IMR-90 (cell line): Measurements from ENCODE around the gene TEX2. TPM values are rescaled to one million over a fixed set of nuclear protein-coding genes. Genes with fewer than 3 reads are reported as not detected.

Source experiments
- ATAC-seq: fragments of 200-7000 bp; cut with Tn5 transposase; 2 replicates; pipeline ENCODE4 v1.9.1; 2020; ENCODE audit warnings: low read depth, mild to moderate bottlenecking, moderate library complexity
- BruUV-seq: library from RNA; stranded (reverse); fragments of 400-500 nt; replicated peaks from 2 replicates; lab custom pipeline; 2021; lab: Mats Ljungman, UMichigan
- CTCF ChIA-PET: fragments of 300-600 bp; formaldehyde crosslinking; extraction: SDS; loops from one replicate; lab custom pipeline; 2021; ENCODE audit warnings: antibody characterized with exemption; lab: Yijun Ruan, JAX
- POLR2A ChIA-PET: fragments of 300-600 bp; sonication (Branson Sonifier 250); formaldehyde crosslinking; loops from one replicate; lab custom pipeline; 2022; ENCODE audit warnings: antibody characterized with exemption; ENCODE audit not compliant: unreplicated experiment; lab: Charles Lee
- DNase-seq: peaks from one replicate; pipeline ENCODE4 v3.0.0; 2013
- H2AFZ ChIP-seq: replicated peaks from 2 replicates; pipeline ENCODE3; 2013; ENCODE audit warnings: low read length, mild to moderate bottlenecking; ENCODE audit not compliant: poor library complexity
- H2AK5ac ChIP-seq: 2 replicates; pipeline ENCODE4 v1.6.1; 2013; ENCODE audit warnings: low read depth, low read length, inconsistent platforms
- H2AK9ac ChIP-seq: replicated peaks from 2 replicates; pipeline ENCODE3; 2013; ENCODE audit warnings: mild to moderate bottlenecking, low read depth, low read length, moderate library complexity; ENCODE audit not compliant: poor library complexity
- H2BK120ac ChIP-seq: 2 replicates; pipeline ENCODE4 v1.6.1; 2013; ENCODE audit warnings: low read depth, low read length, inconsistent platforms
- H2BK15ac ChIP-seq: 3 replicates; pipeline ENCODE4 v1.6.1; 2013; ENCODE audit warnings: low read depth, low read length, inconsistent platforms
- H2BK20ac ChIP-seq: 2 replicates; pipeline ENCODE4 v1.6.1; 2013; ENCODE audit warnings: low read depth, mild to moderate bottlenecking, inconsistent platforms, low read length, moderate library complexity
- H2BK5ac ChIP-seq: 2 replicates; pipeline ENCODE4 v1.6.1; 2013; ENCODE audit warnings: mild to moderate bottlenecking, low read depth, low read length, inconsistent platforms; ENCODE audit not compliant: poor library complexity, severe bottlenecking
- H3K14ac ChIP-seq: replicated peaks from 2 replicates; pipeline ENCODE4 v1.6.1; 2013; ENCODE audit warnings: low read depth, low read length, inconsistent platforms
- H3K18ac ChIP-seq: 2 replicates; pipeline ENCODE4 v1.6.1; 2013; ENCODE audit warnings: low read depth, low read length, control low read depth
- H3K23ac ChIP-seq: 2 replicates; pipeline ENCODE4 v1.6.1; 2013; ENCODE audit warnings: low read depth, low read length, inconsistent platforms
- H3K27ac ChIP-seq: 2 replicates; pipeline ENCODE4 v1.5.1; 2013; ENCODE audit warnings: mild to moderate bottlenecking, control low read depth, low read length; ENCODE audit not compliant: insufficient read depth
- H3K27me3 ChIP-seq: 2 replicates; pipeline ENCODE4 v1.6.1; 2013; ENCODE audit warnings: low read length; ENCODE audit not compliant: control insufficient read depth, insufficient read depth
- H3K36me3 ChIP-seq: 2 replicates; pipeline ENCODE4 v1.6.1; 2013; ENCODE audit warnings: low read length, mixed read lengths; ENCODE audit not compliant: control insufficient read depth, insufficient read depth
- H3K4ac ChIP-seq: 2 replicates; pipeline ENCODE4 v1.6.1; 2013; ENCODE audit warnings: low read depth, low read length, inconsistent platforms
- H3K4me1 ChIP-seq: 2 replicates; pipeline ENCODE4 v1.6.1; 2013; ENCODE audit warnings: low read length, mixed read lengths; ENCODE audit not compliant: control insufficient read depth, insufficient read depth
- H3K4me2 ChIP-seq: 2 replicates; pipeline ENCODE4 v1.6.1; 2013; ENCODE audit warnings: low read depth, mild to moderate bottlenecking, control low read depth, low read length, moderate library complexity
- H3K4me3 ChIP-seq: 2 replicates; pipeline ENCODE4 v1.5.1; 2013; ENCODE audit warnings: low read depth, mild to moderate bottlenecking, control low read depth, low read length, moderate library complexity; ENCODE audit not compliant: insufficient read depth
- H3K56ac ChIP-seq: 2 replicates; pipeline ENCODE4 v1.6.1; 2013; ENCODE audit warnings: low read length, inconsistent platforms; ENCODE audit not compliant: insufficient read depth; ENCODE audit errors: extremely low read depth
- H3K79me1 ChIP-seq, 2 experiments: 2 replicates each; pipeline ENCODE4 v1.6.1; 2013; ENCODE audit warnings: low read length in 2 of 2, inconsistent platforms in 1 of 2, low read depth in 1 of 2
- H3K9ac ChIP-seq: 2 replicates; pipeline ENCODE4 v1.6.1; 2013; ENCODE audit warnings: low read depth, low read length, control low read depth
- H3K9me1 ChIP-seq: 2 replicates; pipeline ENCODE4 v1.6.1; 2013; ENCODE audit warnings: low read length, inconsistent platforms; ENCODE audit not compliant: insufficient read depth
- H3K9me3 ChIP-seq: 2 replicates; pipeline ENCODE4 v1.6.1; 2013; ENCODE audit warnings: low read length; ENCODE audit not compliant: control insufficient read depth, insufficient read depth
- H4K20me1 ChIP-seq: 2 replicates; pipeline ENCODE4 v1.6.1; 2013; ENCODE audit warnings: low read length, inconsistent platforms; ENCODE audit not compliant: insufficient read depth
- H4K5ac ChIP-seq: 2 replicates; pipeline ENCODE4 v1.6.1; 2013; ENCODE audit warnings: mild to moderate bottlenecking, low read depth, low read length, control low read depth
- H4K8ac ChIP-seq, 2 experiments: 2 replicates each; pipeline ENCODE4 v1.6.1; 2013; ENCODE audit warnings: low read depth in 2 of 2, low read length in 2 of 2, control low read depth in 1 of 2, inconsistent platforms in 1 of 2
- H4K91ac ChIP-seq: 2 replicates; pipeline ENCODE4 v1.6.1; 2013; ENCODE audit warnings: low read depth, low read length, inconsistent platforms; ENCODE audit not compliant: insufficient read depth
- CEBPB ChIP-seq: IDR thresholded peaks from 2 replicates; pipeline ENCODE4 v1.6.1; 2012; ENCODE audit warnings: low read depth, low read length, improper control_type of control experiment
- SMC3 ChIP-seq: fragments of 150-350 bp; IDR thresholded peaks from 2 replicates; pipeline ENCODE4 v1.6.1; 2016; ENCODE audit warnings: low read depth, mild to moderate bottlenecking, antibody characterized with exemption, low read length, moderate library complexity
- WGBS, 2 experiments: methylation state at CpG; one replicate each; pipeline versions ENCODE4 v1.1.5 to v1.1.7; 2013; ENCODE audit warnings: missing lambda C conversion rate in 2 of 2; ENCODE audit not compliant: insufficient read length in 1 of 2; ENCODE audit errors: extremely low coverage in 2 of 2; 5-methylcytosine and 5-hydroxymethylcytosine counted together
- dilution Hi-C: fragments of 300-500 bp; cut with HindIII; formaldehyde crosslinking; loops from one replicate; pipeline ENCODE4 v1.14.3; 2018; ENCODE audit warnings: low sequenced_read_pairs; ENCODE audit not compliant: unreplicated experiment
- in situ Hi-C: fragments of 300-500 bp; cut with MboI; formaldehyde crosslinking; loops from 3 replicates; pipeline ENCODE4 v1.14.3; 2019; ENCODE audit warnings: low sequenced_read_pairs, inconsistent platforms, mixed read lengths
- intact Hi-C: fragments of 100-400 bp; cut with micrococcal nuclease; formaldehyde crosslinking; loops from 2 replicates; pipeline ENCODE4 v1.10.0; 2022
- polyA plus RNA-seq, 3 experiments: library from polyadenylated mRNA; depleted of rRNA; stranded (reverse); fragments of >200 nt; gene quantifications; 2 replicates each; pipeline ENCODE4 v1.2.3, GENCODE V29; 2012; ENCODE audit warnings: low replicate concordance in 1 of 3
- total RNA-seq: library from RNA; depleted of rRNA; stranded (reverse); fragments of >200 nt; gene quantifications from 2 replicates; pipeline ENCODE4 v1.2.3, GENCODE V29; 2012

The TEX2 gene
- total and polyA plus RNA-seq, 2 of the 4 experiments (the other 2 are of a cell fraction): 18.2 to 21.9 TPM

GRCh38 chr17:64126918-64127317, 136.1 kb downstream of the TEX2 start:
- Histone ChIP-seq H3K4ac (no peak overlapping the region), H3K27ac (no peak overlapping the region), H3K4me3 (no peak overlapping the region), H2BK15ac (no peak overlapping the region), H4K20me1 (peaks cover 5% of the 10 kb centered on the region; the same call in 1 of the 2 replicates), H4K5ac (no peak overlapping the region), H2AK5ac (no peak overlapping the region), H3K14ac (no peak overlapping the region), H3K9ac (no peak overlapping the region), H2AK9ac (no peak overlapping the region), H3K79me1 (peaks cover 21 to 42% of the 10 kb centered on the region in 2 experiments), H3K18ac (no peak overlapping the region), H2AFZ (no peak overlapping the region), H3K36me3 (no peaks in the 10 kb centered on the region), H3K9me1 (peaks cover 6% of the 10 kb centered on the region; the same call in 1 of the 2 replicates), H3K23ac (no peak overlapping the region), H3K27me3 (no peaks in the 10 kb centered on the region), H4K8ac (no peak overlapping the region), H3K9me3 (no peaks in the 10 kb centered on the region), H3K56ac (no peak overlapping the region), H4K91ac (no peak overlapping the region), H2BK5ac (no peak overlapping the region), H3K4me2 (no peak overlapping the region), H2BK120ac (no peak overlapping the region), H2BK20ac (no peak overlapping the region), H3K4me1 (peaks cover 13% of the 10 kb centered on the region)
- no CpG with 5 or more reads among the region's 1 CpG for WGBS, 2 experiments
- in situ Hi-C loops (loop anchor here (5.0 kb wide), 1 partner anchor 60 kb away; no protein-coding TSS in a partner anchor), intact Hi-C loops (loop anchor here (5.0 kb wide), 1 partner anchor 45 kb away; no protein-coding TSS in a partner anchor), dilution Hi-C loops (no loop called here)
- no TSS peak for BruUV-seq
- ChIA-PET CTCF (interaction anchor here (0.6 kb wide), 1 partner anchor 208 kb away, joined by 3 read pairs; no protein-coding TSS in a partner anchor), POLR2A (no interaction called here)
- TF ChIP-seq SMC3: no peak
- peak; percentile 72 for TF ChIP-seq CEBPB
- ATAC-seq (no peak), DNase-seq (peak; percentile 59)
